Right lobe of liver (tissue), 6 donors: ENCODE data around the gene ARHGEF12. TPM values are rescaled to one million over a fixed set of nuclear protein-coding genes. Genes with fewer than 3 reads are reported as not detected.
"Not testable (repeated sequence)": the region's sequence is repeated elsewhere in the genome, so short reads cannot be mapped to it uniquely, and the experiment has no call there.

Experiments
- ATAC-seq, 4 donors: fragments of 200-7000 bp; cut with Tn5 transposase; one replicate each; pipeline ENCODE4 v1.9.1; 2020; ENCODE audit warnings: mild to moderate bottlenecking in 4 of 4, moderate library complexity in 4 of 4
- DNase-seq, 3 donors: peaks; one replicate each; pipeline ENCODE4 v3.0.0-alpha.2; 2020
- H3K27ac ChIP-seq, 3 donors: fragments of 200-600 bp; one replicate each; pipeline ENCODE4 v1.8.0; 2022
- H3K27me3 ChIP-seq, 2 donors: fragments of 200-600 bp; one replicate each; pipeline ENCODE4 v1.8.0; 2022
- H3K36me3 ChIP-seq, 4 donors: fragments of 200-600 bp; sonication (generic) in 1 of 4; one replicate each; pipeline versions ENCODE4 v1.5.1 to v1.8.0; 2017 to 2022; ENCODE audit warnings: control low read depth in 1 of 4
- H3K4me1 ChIP-seq, 4 donors: fragments of 200-600 bp; sonication (generic) in 1 of 4; one replicate each; pipeline versions ENCODE4 v1.5.1 to v1.8.0; 2017 to 2022; ENCODE audit warnings: control low read depth in 1 of 4
- H3K4me3 ChIP-seq, 3 donors: fragments of 200-600 bp; one replicate each; pipeline ENCODE4 v1.8.0; 2022
- H3K9me3 ChIP-seq, 4 donors: fragments of 200-600 bp; sonication (generic) in 1 of 4; one replicate each; pipeline versions ENCODE4 v1.5.1 to v1.8.0; 2017 to 2022; ENCODE audit warnings: control low read depth in 1 of 4
- POLR2A ChIP-seq: fragments of 450-650 bp; IDR thresholded peaks from one replicate; pipeline ENCODE4 v1.6.1; 2017; ENCODE audit warnings: antibody characterized with exemption, mild to moderate bottlenecking
- WGBS: methylation state at CpG from one replicate; pipeline ENCODE4 v1.1.6; 2018; ENCODE audit warnings: low coverage, low lambda C conversion rate; ENCODE audit not compliant: insufficient coverage; ENCODE audit errors: missing lambda C conversion rate; 5-methylcytosine and 5-hydroxymethylcytosine counted together
- intact Hi-C, 2 donors: fragments of 100-400 bp; cut with DNase I; formaldehyde crosslinking; loops; one replicate each; pipeline versions ENCODE4 v1.11.2 to v1.14.1; 2022
- total RNA-seq, 6 experiments: library from RNA; depleted of rRNA in 2 of 6; stranded (reverse); fragments of >200 nt in 2 of 6; fragmentation: NEBNext Ultra II Directional in 3 of 6; extraction: Animal tissue kit (Norgen Biotek cat#: 25700) in 3 of 6; gene quantifications; one replicate each; pipeline versions ENCODE4 v1.1.0 to v1.2.4, GENCODE V29; 2016 to 2023
- TF ChIP-seq, protein P1 (sequence below), 4 donors: fragments of 200-600 bp in 3 of 4; fragments of 450-650 bp in 1 of 4; IDR thresholded peaks; one replicate each; pipeline versions ENCODE4 v1.5.1 to v1.8.0; 2016 to 2022; ENCODE audit warnings: antibody characterized with exemption in 4 of 4, mild to moderate bottlenecking in 2 of 4
- donor health status: DM: no; HTN: yes; CAD: no.
- donor health status: DM: no; HTN: no; CAD: no.
- donor health status: DM: no; HTN: no; CAD: no.
- donor health status: DM: no; HTN: yes; CAD: no.
- donor health status: DM: no; HTN: yes; CAD: no.

ARHGEF12 gene
- total RNA-seq, 6 experiments from 2014 or later = 75.1 to 113 (median 94.0) TPM

DNA sequence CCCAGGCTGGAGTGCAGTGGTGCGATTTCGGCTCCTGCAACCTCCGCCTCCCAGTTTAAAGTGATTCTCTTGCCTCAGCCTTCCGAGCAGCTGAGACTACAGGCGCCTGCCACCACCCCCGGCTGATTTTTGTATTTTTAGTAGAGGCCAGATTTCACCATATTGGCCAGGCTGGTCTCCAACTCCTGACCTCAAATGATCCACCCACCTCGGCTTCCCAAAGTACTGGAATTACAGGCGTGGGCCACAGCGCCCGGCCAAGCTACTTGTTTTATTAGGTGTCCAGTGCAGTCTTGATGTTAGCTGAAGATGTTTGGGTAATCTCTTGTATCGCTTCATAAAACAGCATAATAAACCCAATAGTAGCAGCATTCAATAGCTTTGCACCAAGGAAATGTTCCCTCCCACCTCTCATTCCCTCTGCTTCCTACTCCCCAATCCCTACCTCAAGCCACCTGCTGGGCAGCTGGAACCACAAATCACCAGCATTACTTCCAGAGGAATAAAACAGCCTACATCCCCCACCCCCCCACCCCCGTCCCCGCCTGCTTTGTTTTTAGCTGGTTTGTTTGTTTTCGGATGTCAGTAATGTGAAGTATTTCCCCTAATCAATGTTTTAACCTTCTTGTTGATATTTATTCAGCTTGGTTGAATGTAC lies 164.3 kb downstream of the ARHGEF12 start:
- ATAC-seq (peak in 1 of 4 donors; percentile 42), DNase-seq (no peak)
- no peaks in the 10 kb centered on the region for H3K27me3 ChIP-seq
- H3K9me3 ChIP-seq = no peaks in the 10 kb centered on the region
- H3K27ac ChIP-seq = no peak overlapping the region
- no peaks in the 10 kb centered on the region for H3K36me3 ChIP-seq
- intact Hi-C loops = no loop called here
- no peak for TF ChIP-seq POLR2A
- no peak overlapping the region for H3K4me3 ChIP-seq
- 54% methylated on average over 13 of the region's 14 CpGs for WGBS
- no peaks in the 10 kb centered on the region for H3K4me1 ChIP-seq

DNA sequence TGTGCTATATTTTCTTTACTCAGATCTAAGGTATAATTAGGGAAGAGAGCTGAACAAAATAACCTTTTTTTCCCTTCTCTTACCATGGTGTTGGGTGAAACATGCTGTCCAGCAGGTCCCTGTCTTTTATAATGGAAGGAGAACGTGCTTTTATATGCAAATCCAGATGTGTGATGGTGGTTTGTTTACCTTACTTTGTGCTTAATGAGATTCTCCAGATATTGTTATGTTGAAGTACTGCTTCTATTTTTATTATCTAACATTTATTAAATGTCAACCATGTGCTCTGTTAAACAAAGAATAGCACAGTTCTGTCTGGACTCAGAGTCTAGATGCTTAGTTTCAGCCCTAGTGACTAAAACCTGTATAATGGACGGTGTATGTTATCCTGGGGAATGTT lies 165.2 kb downstream of the ARHGEF12 start:
- H3K27me3 ChIP-seq = no peaks in the 10 kb centered on the region
- ATAC-seq (no peak), DNase-seq (no peak)
- intact Hi-C loops = no loop called here
- 45% methylated on average over 2 of the region's 2 CpGs for WGBS
- H3K4me1 ChIP-seq = no peaks in the 10 kb centered on the region
- H3K36me3 ChIP-seq = no peaks in the 10 kb centered on the region
- no peaks in the 10 kb centered on the region for H3K9me3 ChIP-seq
- H3K27ac ChIP-seq = no peak overlapping the region
- TF ChIP-seq, protein P1, sequence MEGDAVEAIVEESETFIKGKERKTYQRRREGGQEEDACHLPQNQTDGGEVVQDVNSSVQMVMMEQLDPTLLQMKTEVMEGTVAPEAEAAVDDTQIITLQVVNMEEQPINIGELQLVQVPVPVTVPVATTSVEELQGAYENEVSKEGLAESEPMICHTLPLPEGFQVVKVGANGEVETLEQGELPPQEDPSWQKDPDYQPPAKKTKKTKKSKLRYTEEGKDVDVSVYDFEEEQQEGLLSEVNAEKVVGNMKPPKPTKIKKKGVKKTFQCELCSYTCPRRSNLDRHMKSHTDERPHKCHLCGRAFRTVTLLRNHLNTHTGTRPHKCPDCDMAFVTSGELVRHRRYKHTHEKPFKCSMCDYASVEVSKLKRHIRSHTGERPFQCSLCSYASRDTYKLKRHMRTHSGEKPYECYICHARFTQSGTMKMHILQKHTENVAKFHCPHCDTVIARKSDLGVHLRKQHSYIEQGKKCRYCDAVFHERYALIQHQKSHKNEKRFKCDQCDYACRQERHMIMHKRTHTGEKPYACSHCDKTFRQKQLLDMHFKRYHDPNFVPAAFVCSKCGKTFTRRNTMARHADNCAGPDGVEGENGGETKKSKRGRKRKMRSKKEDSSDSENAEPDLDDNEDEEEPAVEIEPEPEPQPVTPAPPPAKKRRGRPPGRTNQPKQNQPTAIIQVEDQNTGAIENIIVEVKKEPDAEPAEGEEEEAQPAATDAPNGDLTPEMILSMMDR (IDR thresholded peaks at IDR 0.05) = no peak
- TF ChIP-seq POLR2A = no peak
- H3K4me3 ChIP-seq = no peak overlapping the region

DNA sequence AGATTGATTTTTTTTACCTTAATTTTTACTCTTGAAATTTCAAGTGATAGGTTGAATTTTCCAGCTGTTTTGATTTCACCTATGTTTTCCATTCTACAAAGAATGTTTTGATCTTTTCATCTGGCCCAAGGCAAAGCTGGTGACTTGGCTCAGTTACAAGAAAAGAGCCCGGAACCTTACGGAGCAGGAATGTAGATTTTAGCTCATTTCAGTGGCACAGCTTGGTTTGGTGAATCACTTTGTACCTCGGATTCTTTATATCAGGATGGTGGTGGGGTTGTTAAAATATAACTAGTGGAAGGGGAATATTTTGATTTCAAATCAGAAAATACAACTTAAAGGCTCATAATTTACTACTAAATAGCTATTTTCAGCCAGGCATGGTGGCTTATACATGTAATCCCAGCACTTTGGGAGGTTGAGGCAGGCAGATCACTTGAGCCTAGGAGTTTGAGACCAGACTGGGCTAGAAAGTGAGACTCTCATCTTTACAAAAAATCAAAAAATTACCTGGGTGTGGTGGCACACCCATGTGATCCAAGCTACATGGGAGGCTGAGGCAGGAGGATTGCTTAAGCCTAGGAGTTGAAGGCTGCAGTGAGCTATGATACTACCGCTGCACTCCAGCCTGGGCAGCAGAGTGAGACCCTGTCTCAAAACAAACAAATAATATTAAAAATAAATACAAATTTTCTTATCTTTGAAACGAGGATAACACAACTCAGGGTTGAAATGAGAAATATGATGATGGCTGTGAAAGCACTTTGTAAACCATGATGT lies 166.0 kb downstream of the ARHGEF12 start:
- TF ChIP-seq POLR2A = no peak
- TF ChIP-seq, protein P1 (IDR thresholded peaks at IDR 0.05) = no peak
- Histone ChIP-seq H3K4me3 (no peak overlapping the region), H3K4me1 (no peaks in the 10 kb centered on the region), H3K36me3 (no peaks in the 10 kb centered on the region), H3K27me3 (no peaks in the 10 kb centered on the region), H3K9me3 (no peaks in the 10 kb centered on the region), H3K27ac (no peak overlapping the region)
- ATAC-seq (no peak), DNase-seq (no peak)
- intact Hi-C loops = no loop called here
- WGBS = 69% methylated on average over 5 of the region's 5 CpGs

DNA sequence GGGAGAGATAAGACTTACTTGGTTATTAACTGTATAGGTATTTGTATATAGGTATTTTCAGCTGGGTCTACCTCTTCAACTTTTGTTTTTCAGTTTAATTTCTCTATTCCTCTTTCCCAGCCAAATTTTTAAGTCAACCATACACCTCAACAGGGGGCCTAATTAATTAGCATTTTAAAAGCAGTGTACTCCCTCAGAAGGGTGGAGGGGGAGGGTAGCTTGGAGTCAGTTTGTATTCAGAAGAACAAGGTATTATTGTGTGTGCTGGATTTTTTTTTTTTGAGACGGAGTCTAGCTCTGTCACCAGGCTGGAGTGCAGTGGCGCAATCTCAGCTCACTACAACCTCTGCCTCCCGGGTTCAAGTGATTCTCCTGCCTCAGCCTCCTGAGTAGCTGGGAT lies 167.3 kb downstream of the ARHGEF12 start:
- H3K27me3 ChIP-seq, ATAC-seq, intact Hi-C loops, DNase-seq, H3K36me3 ChIP-seq, H3K4me1 ChIP-seq, H3K9me3 ChIP-seq, H3K27ac ChIP-seq, H3K4me3 ChIP-seq: not testable (repeated sequence)
- 49% methylated on average over 3 of the region's 3 CpGs for WGBS

DNA sequence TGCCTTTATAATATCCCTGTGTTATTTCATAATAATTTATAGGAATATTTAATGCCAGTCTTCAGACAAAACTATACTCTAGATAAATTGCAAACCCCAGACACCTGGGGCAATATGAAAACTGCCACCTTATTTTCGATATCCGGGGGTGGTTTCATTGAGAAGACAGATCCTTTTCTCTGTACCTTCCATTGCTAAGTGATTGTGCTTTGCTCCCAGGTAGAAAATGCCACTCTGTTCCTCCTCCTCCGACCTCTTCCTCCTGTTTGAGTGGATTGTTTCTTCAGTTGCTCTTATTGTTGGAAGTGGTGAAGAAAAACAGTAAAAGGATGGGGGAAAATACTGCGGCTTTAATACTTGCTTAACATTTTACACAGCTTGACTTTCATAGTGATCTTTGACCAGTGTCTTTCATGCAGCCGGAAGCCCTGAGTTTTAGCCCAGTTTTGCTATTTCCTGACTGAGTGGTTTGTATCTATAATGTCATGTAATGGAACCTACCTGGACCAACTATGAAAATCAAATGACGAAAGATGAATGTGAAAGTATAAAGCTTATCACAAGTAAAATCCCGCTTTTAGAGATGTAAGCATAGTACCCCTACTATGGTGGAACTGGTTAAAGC lies 169.7 kb downstream of the ARHGEF12 start:
- H3K27ac ChIP-seq = no peak overlapping the region
- WGBS = 61% methylated on average over 7 of the region's 7 CpGs
- H3K36me3 ChIP-seq = no peaks in the 10 kb centered on the region
- no peak overlapping the region for H3K4me3 ChIP-seq
- no peaks in the 10 kb centered on the region for H3K27me3 ChIP-seq
- no peak for DNase-seq
- peak in 1 of 4 donors; percentile 24 for ATAC-seq
- H3K4me1 ChIP-seq = no peaks in the 10 kb centered on the region
- intact Hi-C loops = no loop called here
- no peaks in the 10 kb centered on the region for H3K9me3 ChIP-seq
- no peak for TF ChIP-seq POLR2A
- TF ChIP-seq, protein P1 (IDR thresholded peaks at IDR 0.05) = no peak
